ENCODE data around the gene LPP.

Gene LPP

DNA sequence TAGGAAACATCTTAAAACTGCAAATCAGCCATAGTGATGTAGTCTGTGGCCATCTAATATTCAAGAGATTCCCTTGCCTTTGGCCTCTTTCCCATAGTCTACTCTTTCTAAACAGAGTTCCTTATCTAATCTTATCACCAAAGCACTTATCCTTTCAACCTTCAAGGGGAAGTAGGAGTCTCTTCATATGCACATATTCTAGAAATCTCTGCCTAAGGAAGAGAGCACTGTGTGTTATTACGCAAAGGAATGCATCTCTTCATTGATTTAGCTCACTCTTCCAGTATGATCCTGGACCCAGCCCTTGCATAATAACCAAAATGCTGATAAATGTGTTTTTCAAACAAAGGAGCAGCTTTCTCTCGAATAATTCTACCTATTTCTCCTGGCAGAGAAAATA is 764.1 kb downstream of the LPP start:
- DNase-seq (ENCODE audit: low spot score): no peak

- DNase-seq (ENCODE audit: low spot score): no peak
These were observed 769.7 kb downstream of the LPP start for GRCh38 chr3:188923671-188924070.

DNA sequence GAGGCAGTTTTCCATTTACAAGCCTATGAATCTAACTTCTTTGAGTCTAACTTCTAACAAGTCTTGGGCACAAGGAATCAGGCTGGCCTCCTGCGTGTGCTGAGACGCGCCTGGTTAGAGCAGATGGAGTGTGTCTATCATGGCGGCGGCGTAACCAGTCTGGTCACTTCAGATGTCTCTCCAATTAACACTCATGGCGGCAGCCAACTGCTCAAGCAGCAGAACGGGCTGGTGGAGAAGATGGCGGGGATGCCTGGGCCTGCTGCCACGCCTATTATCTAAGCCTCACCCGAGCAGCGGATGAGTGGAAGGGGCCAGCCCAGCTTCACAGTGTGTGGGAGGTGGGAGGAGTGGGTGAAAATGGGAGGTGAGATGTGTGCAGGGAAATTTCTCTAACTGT is 771.4 kb downstream of the LPP start:
- no peak for DNase-seq (ENCODE audit: low spot score)

- no peak for DNase-seq (ENCODE audit: low spot score)
These were observed 772.2 kb downstream of the LPP start for GRCh38 chr3:188926111-188926510.

GRCh38 chr3:188926741-188927511 is 773.0 kb downstream of the LPP start:
- no peak for DNase-seq (ENCODE audit: low spot score)

DNA sequence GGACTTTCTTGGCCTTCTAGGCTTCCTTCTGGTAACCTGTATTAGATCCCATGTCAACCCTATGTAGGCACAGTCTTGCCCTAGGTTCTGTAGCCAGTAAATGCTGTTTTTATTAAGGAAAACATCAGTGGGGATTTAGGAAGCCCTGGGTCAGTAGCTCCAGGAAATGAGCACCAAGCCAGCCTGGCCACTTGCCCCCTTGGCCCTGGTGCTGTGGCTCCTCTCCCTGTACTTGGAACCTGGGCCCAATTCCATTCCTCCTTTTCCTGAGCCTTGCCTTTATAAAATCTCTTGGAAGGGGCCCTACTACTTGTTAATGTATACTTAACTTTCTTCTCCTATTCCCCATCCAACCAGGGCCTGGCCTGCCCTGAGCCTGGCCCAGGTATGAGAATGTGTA is 774.0 kb downstream of the LPP start:
- DNase-seq (ENCODE audit: low spot score): no peak

- DNase-seq (ENCODE audit: low spot score): no peak
These were observed 775.2 kb downstream of the LPP start for GRCh38 chr3:188929137-188929536.

GRCh38 chr3:188931036-188931435 is 777.1 kb downstream of the LPP start:
- no peak for DNase-seq (ENCODE audit: low spot score)

DNA sequence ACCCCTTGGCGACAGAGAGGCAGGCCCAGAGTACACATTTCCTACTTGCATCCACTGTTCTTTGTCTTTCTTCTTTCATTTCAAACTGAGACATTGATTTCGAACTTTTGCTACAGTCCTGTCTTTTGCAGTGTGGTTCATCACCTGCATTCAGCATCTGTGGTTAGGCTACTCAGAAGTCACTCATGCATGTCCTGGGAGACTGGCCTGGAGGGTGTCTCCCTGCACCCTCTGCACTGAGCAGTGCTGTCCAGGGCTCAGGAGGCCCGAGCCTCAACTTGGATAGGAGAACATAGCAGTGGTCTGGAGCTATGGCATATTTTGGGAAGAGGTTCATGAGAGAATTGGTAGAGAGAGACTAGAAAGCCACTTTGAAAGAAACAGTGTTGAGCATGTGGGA is 777.6 kb downstream of the LPP start:
- no peak for DNase-seq (ENCODE audit: low spot score)

- DNase-seq (ENCODE audit: low spot score): no peak
These were observed 781.0 kb downstream of the LPP start for GRCh38 chr3:188934989-188935388.

GRCh38 chr3:188936597-188937107 is 782.7 kb downstream of the LPP start:
- no peak for DNase-seq (ENCODE audit: low spot score)

- DNase-seq (ENCODE audit: low spot score): no peak
These were observed 783.4 kb downstream of the LPP start for GRCh38 chr3:188937389-188937788.

DNA sequence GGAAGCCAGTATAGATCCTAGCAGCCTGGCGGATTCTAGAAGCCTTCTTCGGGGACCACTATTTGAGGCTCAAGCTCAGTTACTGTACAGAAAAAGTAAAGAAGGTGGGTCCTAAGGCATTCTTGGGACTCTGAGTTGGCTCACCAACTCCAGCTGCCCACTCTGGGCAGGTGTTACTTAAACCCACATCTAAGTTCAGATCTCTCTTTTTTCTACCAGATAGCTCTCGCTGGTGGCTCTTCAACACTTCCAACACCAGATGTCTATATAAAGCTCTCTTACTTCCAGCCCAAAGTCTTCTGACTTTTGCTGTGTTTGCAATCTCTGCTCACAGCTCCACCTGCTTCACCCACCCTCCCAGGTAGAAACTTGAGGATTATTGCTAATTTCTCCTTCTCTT is 785.0 kb downstream of the LPP start:
- no peak for DNase-seq (ENCODE audit: low spot score)

- no peak for DNase-seq (ENCODE audit: low spot score)
These were observed 786.0 kb downstream of the LPP start for GRCh38 chr3:188939814-188940572.

Data from AG20443 (cell line).